ENCODE results near the gene CORO6.

DNA sequence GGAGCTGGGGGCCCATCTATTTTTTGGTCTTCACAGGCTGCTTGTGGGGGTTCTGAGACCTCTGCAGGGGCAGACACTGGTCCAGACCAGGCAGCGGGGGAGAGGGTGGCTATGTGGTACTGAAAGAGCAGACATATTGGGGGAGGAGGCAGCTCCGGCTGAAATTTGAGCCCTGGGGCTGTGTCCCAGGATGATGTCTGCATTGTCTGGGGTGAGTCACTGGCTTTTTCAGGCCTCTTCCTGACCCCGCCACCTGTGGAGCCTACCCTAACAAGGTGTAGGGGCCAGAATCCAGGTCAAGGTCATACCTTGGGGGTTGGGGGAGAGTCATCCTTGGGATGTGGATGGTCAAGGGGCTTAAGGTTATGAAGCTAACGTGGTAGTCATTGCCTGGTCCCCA is 2.4 kb downstream of the CORO6 start:
- TF ChIP-seq, protein P1, sequence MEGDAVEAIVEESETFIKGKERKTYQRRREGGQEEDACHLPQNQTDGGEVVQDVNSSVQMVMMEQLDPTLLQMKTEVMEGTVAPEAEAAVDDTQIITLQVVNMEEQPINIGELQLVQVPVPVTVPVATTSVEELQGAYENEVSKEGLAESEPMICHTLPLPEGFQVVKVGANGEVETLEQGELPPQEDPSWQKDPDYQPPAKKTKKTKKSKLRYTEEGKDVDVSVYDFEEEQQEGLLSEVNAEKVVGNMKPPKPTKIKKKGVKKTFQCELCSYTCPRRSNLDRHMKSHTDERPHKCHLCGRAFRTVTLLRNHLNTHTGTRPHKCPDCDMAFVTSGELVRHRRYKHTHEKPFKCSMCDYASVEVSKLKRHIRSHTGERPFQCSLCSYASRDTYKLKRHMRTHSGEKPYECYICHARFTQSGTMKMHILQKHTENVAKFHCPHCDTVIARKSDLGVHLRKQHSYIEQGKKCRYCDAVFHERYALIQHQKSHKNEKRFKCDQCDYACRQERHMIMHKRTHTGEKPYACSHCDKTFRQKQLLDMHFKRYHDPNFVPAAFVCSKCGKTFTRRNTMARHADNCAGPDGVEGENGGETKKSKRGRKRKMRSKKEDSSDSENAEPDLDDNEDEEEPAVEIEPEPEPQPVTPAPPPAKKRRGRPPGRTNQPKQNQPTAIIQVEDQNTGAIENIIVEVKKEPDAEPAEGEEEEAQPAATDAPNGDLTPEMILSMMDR (conservative IDR thresholded peaks at IDR 0.05), result no peak
- TF ChIP-seq ZFX (IDR thresholded peaks at IDR 0.05), result no peak
